Renal cortical epithelial cell (primary cell): ENCODE measurements around the gene GPATCH3. TPM values are rescaled to one million over a fixed set of nuclear protein-coding genes. Genes with fewer than 3 reads are reported as not detected.
"Not testable (repeated sequence)": the region's sequence is repeated elsewhere in the genome, so short reads cannot be mapped to it uniquely, and the experiment has no call there.

Experiments used
- DNase-seq: peaks from one replicate; pipeline ENCODE4 v3.0.0-alpha.2; 2011; ENCODE audit warnings: low read depth
- total RNA-seq: library from RNA; depleted of rRNA; stranded (reverse); fragments of >200 nt; gene quantifications from 2 replicates; pipeline ENCODE4 v1.2.3, GENCODE V29; 2014

Gene GPATCH3
- total RNA-seq, 1 donor from 2014 or later: 7.0 TPM

DNA sequence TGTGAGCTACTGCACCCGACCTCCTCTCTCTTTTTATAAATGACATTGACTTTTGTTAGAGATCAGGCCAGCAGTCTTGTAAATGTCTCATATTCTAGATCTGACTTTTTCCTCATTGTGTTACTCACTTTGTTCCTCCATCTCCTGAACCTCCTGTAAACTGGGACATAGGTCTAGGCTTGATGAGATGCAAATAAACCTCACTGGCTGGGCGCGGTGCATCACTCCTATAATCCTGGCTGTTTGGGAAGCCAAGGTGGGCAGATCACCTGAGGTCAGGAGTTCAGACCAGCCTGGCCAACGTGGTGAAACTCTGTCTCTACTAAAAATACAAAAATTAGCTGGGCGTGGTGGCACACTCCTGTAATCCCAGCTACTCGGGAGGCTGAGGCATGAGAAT, 52.4 kb downstream of the GPATCH3 start:
- DNase-seq: not testable (repeated sequence)

DNA sequence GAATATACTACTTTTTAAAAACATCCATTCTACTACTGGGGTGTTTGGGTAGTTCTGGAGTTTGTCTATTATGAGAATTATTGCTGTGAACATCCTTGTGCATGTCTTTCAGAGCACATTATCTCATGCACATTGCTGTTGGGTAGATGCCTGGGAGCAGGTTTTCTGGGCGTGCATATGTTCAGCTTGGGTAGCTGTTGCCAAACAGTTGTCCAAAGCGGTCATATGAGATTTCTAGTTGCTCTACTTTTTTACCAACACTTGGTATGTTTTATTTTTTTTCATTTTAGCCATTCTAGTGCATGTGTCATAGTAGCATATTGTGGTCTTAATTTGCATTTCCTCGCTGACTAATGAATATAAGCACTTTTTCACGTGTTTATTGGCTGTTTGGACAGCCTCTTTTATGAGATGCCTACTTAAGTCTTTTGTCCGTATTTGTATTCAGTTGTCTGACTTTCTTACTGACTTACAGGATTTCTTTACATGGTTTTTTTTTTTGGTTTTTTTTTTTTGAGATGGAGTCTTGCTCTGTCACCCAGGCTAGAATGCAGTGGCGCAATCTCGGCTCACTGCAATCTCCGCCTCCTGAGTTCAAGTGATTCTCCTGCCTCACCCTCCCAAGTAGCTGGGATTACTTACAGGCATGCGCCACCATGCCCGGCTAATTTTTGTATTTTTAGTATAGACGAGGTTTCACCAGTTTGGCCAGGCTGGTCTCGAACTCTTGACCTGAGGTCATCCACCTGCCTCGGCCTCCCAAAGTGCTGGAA, 55.7 kb downstream of the GPATCH3 start:
- DNase-seq: no peak

Other genes with a start within 250 kb of the GPATCH3 start
- 6.4 and 60.4 TPM in 2 replicates for gene ARID1A, start 204.5 kb downstream of the GPATCH3 start, total RNA-seq
- 21.4 and 27.9 TPM in 2 replicates for gene PIGV, start 112.5 kb downstream of the GPATCH3 start, total RNA-seq
- 8.9 and 10.3 TPM in 2 replicates for gene ZDHHC18, start 73.8 kb downstream of the GPATCH3 start, total RNA-seq
- gene SFN, start 37.3 kb downstream of the GPATCH3 start, total RNA-seq: 21.6 and 97.9 TPM in 2 replicates
- 10.4 and 15.1 TPM in 2 replicates for gene GPN2, start 10.2 kb downstream of the GPATCH3 start, total RNA-seq
- gene NR0B2, start 13.5 kb upstream of the GPATCH3 start, total RNA-seq: not detected in 2 replicates
- 20.1 and 47.8 TPM in 2 replicates for gene NUDC, start 21.3 kb upstream of the GPATCH3 start, total RNA-seq
- gene KDF1, start 60.0 kb upstream of the GPATCH3 start, total RNA-seq: 2.0 and 7.1 TPM in 2 replicates
- 86.7 and 106 TPM in 2 replicates for gene TRNP1, start 93.2 kb upstream of the GPATCH3 start, total RNA-seq
- 9.6 and 22.3 TPM in 2 replicates for gene TENT5B, start 112.4 kb upstream of the GPATCH3 start, total RNA-seq